ENCODE data around the gene C2. TPM values are rescaled to one million over a fixed set of nuclear protein-coding genes. Genes with fewer than 3 reads are reported as not detected.

C2 gene
- total RNA-seq, 2 donors from 2014 or later, result 0.92 TPM; not detected in 1

DNA sequence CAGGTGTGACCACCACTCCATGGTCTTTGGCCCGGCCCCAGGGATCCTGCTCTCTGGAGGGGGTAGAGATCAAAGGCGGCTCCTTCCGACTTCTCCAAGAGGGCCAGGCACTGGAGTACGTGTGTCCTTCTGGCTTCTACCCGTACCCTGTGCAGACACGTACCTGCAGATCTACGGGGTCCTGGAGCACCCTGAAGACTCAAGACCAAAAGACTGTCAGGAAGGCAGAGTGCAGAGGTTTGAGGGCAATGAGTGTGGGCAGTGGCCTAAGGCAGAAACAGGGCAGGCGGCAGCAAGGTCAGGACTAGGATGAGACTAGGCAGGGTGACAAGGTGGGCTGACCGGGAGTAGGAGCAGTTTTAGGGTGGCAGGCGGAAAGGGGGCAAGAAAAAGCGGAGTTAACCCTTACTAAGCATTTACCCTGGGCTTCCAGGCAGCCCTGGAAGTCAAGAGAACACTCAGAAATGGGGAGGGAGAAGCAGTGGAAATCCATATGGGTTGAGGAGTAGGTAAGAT is 18.9 kb downstream of the C2 start:
- peaks cover 18 to 20% of the 10 kb centered on the region in 2 donors for H3K27me3 Mint-ChIP-seq
- DNase-seq (ENCODE audit: low spot score) (no peak), ATAC-seq (peak in 1 of 2 donors; percentile 8)
- H3K36me3 Mint-ChIP-seq, result no peaks in the 10 kb centered on the region
- peaks cover 5 to 8% of the 10 kb centered on the region in 2 donors for H3K4me1 Mint-ChIP-seq (ENCODE audit: low read depth in 2 of 2)
- no peaks in the 10 kb centered on the region for H3K9me3 Mint-ChIP-seq
- no peak overlapping the region for H3K27ac Mint-ChIP-seq
- no peak overlapping the region for H3K4me3 Mint-ChIP-seq

DNA sequence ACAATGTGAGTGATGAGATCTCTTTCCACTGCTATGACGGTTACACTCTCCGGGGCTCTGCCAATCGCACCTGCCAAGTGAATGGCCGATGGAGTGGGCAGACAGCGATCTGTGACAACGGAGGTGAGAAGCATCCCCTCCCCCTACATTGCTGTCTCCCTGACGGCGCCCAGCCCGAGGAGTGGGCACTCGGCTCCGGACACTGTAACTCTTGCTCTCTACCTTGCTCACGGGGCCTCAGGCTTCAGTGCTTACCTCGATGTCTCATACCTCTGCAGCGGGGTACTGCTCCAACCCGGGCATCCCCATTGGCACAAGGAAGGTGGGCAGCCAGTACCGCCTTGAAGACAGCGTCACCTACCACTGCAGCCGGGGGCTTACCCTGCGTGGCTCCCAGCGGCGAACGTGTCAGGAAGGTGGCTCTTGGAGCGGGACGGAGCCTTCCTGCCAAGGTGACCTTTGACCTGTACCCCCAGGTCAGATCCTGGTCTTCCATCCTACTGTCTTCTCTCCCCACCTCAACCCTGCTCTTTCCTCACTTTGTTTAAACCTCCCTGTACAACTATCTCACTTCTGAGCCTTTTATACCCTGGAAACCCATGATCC is 19.7 kb downstream of the C2 start:
- Mint-ChIP-seq H3K9me3 (no peaks in the 10 kb centered on the region), H3K36me3 (no peaks in the 10 kb centered on the region), H3K27me3 (peaks cover 15 to 18% of the 10 kb centered on the region in 2 donors), H3K4me1 (ENCODE audit: low read depth in 2 of 2) (peaks cover 5 to 8% of the 10 kb centered on the region in 2 donors), H3K27ac (no peak overlapping the region), H3K4me3 (no peak overlapping the region)
- no peak for DNase-seq (ENCODE audit: low spot score)
- ATAC-seq, result no peak

DNA sequence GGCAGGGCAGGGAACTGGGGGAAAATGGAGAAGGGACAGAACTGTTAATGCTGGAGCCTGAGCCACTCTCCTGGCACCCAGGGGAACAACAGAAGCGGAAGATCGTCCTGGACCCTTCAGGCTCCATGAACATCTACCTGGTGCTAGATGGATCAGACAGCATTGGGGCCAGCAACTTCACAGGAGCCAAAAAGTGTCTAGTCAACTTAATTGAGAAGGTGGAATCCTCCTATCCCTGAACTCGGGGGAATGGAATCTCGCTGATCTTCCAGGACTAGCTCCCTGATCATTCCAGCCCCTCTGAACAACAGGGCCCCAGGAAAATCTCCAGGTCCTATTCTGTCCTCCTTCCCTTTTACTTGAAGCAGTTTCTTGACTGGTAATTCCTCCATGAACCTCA is 20.3 kb downstream of the C2 start:
- no peak overlapping the region for H3K27ac Mint-ChIP-seq
- ATAC-seq, result no peak
- peaks cover 9 to 12% of the 10 kb centered on the region in 2 donors for H3K27me3 Mint-ChIP-seq

DNA sequence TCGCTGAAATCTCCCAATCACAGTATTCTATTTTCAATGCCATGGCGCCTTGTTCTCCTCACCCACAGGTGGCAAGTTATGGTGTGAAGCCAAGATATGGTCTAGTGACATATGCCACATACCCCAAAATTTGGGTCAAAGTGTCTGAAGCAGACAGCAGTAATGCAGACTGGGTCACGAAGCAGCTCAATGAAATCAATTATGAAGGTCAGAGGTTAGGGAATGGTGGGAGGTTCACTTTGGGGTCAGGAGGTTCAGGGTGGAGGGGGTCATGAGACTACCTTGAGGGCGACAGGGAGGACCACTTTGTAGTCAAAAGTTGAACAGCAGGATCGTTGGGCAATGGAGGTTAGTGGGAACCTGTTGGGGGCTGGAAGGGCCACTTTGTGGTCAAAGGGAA is 20.8 kb downstream of the C2 start:
- no peaks in the 10 kb centered on the region for H3K9me3 Mint-ChIP-seq
- H3K36me3 Mint-ChIP-seq, result peaks cover 5% of the 10 kb centered on the region
- peaks cover 5 to 8% of the 10 kb centered on the region in 2 donors for H3K4me1 Mint-ChIP-seq (ENCODE audit: low read depth in 2 of 2)
- DNase-seq (ENCODE audit: low spot score) (no peak), ATAC-seq (no peak)
- H3K27me3 Mint-ChIP-seq, result peaks cover 8 to 12% of the 10 kb centered on the region in 2 donors
- no peak overlapping the region for H3K4me3 Mint-ChIP-seq
- H3K27ac Mint-ChIP-seq, result no peak overlapping the region

More for the DNA sequence above, 20.3 kb downstream of the C2 start:
- H3K36me3 Mint-ChIP-seq, result peaks cover under 1% of the 10 kb centered on the region
- no peaks in the 10 kb centered on the region for H3K9me3 Mint-ChIP-seq
- no peak overlapping the region for H3K4me3 Mint-ChIP-seq
- peaks cover 5 to 8% of the 10 kb centered on the region in 2 donors for H3K4me1 Mint-ChIP-seq (ENCODE audit: low read depth in 2 of 2)
- no peak for DNase-seq (ENCODE audit: low spot score)

DNA sequence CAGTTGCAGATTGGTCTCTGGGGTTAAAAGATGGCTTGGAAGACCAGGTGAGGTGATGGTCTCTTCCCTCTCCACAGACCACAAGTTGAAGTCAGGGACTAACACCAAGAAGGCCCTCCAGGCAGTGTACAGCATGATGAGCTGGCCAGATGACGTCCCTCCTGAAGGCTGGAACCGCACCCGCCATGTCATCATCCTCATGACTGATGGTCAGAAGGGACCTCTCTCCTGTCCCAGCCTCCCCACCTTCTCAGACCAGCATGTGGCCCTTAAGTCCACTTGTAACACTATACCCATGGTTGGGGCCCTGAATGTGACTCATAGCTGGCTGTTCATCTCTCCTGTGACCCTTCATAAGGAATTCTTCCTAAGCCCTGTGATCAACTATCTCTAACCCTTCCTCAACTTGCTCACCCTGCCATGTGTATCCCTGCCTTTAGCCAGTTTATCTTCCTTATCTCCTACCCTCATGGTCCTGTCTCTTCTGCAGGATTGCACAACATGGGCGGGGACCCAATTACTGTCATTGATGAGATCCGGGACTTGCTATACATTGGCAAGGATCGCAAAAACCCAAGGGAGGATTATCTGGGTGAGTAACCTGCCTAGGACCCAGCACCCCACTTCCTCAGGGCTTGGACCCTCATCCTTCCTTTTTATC is 21.4 kb downstream of the C2 start:
- Mint-ChIP-seq H3K27ac (no peak overlapping the region), H3K4me1 (ENCODE audit: low read depth in 2 of 2) (peaks cover 5 to 8% of the 10 kb centered on the region in 2 donors), H3K27me3 (peaks cover 8 to 12% of the 10 kb centered on the region in 2 donors), H3K4me3 (no peak overlapping the region), H3K9me3 (no peaks in the 10 kb centered on the region), H3K36me3 (peaks cover 10% of the 10 kb centered on the region)
- DNase-seq (ENCODE audit: low spot score) (no peak), ATAC-seq (no peak)

DNA sequence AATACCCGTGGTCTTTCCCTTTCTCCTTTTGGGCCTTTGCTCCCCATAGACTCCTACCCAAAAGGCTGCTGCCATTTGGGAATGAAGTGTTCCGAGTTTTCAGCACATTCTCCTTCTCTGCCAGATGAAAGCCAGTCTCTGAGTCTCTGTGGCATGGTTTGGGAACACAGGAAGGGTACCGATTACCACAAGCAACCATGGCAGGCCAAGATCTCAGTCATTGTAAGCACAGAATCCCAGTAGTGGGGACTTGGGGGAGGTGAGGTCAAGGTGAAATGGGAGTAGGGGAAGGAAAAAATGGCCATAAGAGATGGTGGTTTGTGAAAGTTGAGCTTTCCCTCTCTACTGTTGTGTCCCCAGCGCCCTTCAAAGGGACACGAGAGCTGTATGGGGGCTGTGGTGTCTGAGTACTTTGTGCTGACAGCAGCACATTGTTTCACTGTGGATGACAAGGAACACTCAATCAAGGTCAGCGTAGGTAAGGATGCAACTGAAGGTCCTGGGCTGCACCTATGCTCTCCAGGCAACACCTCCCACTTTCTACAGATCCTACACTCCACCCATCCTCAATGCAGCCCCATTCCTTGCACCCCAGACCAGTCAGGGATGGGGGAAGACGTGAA is 22.5 kb downstream of the C2 start:
- H3K4me1 Mint-ChIP-seq (ENCODE audit: low read depth in 2 of 2), result peaks cover 5 to 11% of the 10 kb centered on the region in 2 donors
- H3K36me3 Mint-ChIP-seq, result peaks cover 19% of the 10 kb centered on the region
- no peak overlapping the region for H3K27ac Mint-ChIP-seq
- ATAC-seq (no peak), DNase-seq (ENCODE audit: low spot score) (no peak)
- H3K4me3 Mint-ChIP-seq, result no peak overlapping the region
- no peaks in the 10 kb centered on the region for H3K9me3 Mint-ChIP-seq
- H3K27me3 Mint-ChIP-seq, result peaks cover 8 to 10% of the 10 kb centered on the region in 2 donors

DNA sequence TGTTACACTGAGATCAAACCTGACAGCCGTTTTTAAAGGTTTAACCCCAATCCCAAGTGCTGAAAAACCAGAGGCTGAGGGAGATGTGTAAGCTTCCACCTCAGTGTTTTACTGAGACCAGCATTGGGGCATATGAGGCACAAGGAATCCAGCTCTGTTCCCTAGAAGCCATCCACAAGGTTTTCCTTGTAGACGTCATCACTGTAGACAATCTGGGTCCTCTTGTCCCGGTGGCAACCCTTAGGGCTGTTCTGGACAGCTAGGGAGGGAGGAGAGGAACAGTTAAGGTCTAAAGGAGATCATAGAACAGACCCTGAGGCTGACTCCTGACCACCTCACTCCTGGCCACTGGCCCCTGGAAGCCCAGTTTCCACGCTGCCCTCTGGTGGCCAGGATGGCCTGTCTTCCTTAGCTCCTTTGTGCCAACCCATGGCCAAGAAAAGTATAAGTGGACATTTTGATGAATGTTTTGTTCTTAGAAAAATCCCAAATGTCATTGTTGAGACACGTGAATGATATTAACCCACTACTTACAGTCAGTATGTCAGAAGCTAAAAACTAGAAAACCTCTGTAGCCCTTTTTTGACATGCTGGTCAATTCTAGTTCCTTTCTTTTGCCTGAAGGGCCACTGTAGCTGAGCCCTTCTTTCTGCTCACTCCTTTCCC is 24.8 kb downstream of the C2 start:
- H3K9me3 Mint-ChIP-seq, result no peaks in the 10 kb centered on the region
- ATAC-seq, result peak in 1 of 2 donors; percentile 67
- H3K4me1 Mint-ChIP-seq (ENCODE audit: low read depth in 2 of 2), result peaks cover 3 to 10% of the 10 kb centered on the region in 2 donors
- H3K36me3 Mint-ChIP-seq, result peaks cover 19% of the 10 kb centered on the region
- H3K27ac Mint-ChIP-seq, result no peak overlapping the region
- H3K4me3 Mint-ChIP-seq, result no peak overlapping the region
- no peak for DNase-seq (ENCODE audit: low spot score)
- peaks cover 0 to 3% of the 10 kb centered on the region in 2 donors for H3K27me3 Mint-ChIP-seq

DNA sequence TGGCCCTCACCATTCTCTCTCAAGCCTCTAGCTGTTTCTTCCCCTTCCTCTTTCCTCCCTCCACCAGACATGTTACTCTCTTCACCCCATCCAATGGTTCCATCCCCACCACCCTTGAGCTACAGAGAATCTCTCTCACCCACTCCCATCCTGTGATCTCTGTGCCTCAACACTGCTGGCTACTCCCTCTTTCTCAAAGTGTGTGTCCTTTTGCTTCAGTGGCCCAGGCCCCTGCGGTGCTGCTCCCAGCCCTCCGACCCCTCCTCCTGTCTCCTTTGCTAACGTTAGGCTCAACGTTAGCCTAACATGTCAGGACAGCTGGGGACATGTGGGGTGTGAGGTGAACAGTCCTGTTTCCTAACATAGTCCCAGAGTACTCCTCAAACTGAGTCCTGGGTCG is 25.4 kb downstream of the C2 start:
- DNase-seq (ENCODE audit: low spot score), result no peak
- Mint-ChIP-seq H3K4me1 (ENCODE audit: low read depth in 2 of 2) (peaks cover 9 to 15% of the 10 kb centered on the region in 2 donors), H3K4me3 (no peak overlapping the region), H3K9me3 (no peaks in the 10 kb centered on the region), H3K36me3 (peaks cover 19% of the 10 kb centered on the region), H3K27ac (peak overlapping the region; percentile 1 to 10), H3K27me3 (no peaks in the 10 kb centered on the region)
- ATAC-seq, result no peak

DNA sequence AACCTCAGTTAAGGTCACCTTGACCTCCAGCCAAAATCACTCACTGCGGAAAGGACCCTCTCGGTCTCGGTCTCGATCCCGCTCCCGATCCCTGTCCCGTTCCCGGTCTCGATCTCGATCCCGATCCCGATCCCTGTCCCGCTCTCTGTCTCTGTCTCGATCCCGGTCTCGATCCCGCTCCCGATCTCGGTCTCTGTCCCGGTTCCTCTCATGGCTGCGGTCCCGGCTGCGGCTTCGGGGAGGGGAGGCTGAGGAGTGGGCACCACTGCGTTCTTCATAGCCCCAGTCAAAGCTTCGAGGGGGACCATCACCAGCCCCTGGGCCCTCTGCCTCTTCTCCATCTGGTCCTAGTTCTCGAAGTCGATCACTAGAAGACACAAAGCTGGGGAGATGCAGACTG is 27.0 kb downstream of the C2 start:
- H3K27ac Mint-ChIP-seq, result peak overlapping the region in 1 of 2 donors; percentile 31
- no peak for DNase-seq (ENCODE audit: low spot score)
- no peaks in the 10 kb centered on the region for H3K27me3 Mint-ChIP-seq
- H3K4me1 Mint-ChIP-seq (ENCODE audit: low read depth in 2 of 2), result peaks cover 20 to 22% of the 10 kb centered on the region in 2 donors
- no peaks in the 10 kb centered on the region for H3K9me3 Mint-ChIP-seq
- peaks cover 19% of the 10 kb centered on the region for H3K36me3 Mint-ChIP-seq
- H3K4me3 Mint-ChIP-seq, result no peak overlapping the region
- ATAC-seq, result no peak

DNA sequence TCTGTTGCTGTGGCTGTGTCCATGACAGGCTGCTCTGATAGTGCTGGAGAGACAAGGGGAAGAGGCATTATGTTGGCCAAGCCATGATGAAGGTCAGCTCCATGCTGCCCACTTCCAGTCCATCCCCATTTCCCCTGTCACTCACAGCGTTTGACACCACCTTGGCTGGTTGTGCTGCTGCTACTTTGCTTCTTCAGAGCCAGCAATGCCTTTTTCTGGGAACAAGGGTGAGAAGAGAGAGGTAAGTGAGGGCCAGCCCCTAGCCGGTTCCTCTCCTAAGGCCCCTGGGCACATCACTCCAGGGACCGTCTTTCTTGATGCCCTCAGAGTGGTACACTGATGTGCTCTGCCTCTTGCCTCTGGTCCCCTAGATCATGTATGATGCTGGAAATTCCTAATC is 29.3 kb downstream of the C2 start:
- H3K27me3 Mint-ChIP-seq, result no peaks in the 10 kb centered on the region
- peaks cover 22% of the 10 kb centered on the region for H3K36me3 Mint-ChIP-seq
- ATAC-seq (no peak), DNase-seq (ENCODE audit: low spot score) (no peak)
- H3K4me1 Mint-ChIP-seq (ENCODE audit: low read depth in 2 of 2), result peaks cover 39 to 40% of the 10 kb centered on the region in 2 donors
- peak overlapping the region; percentile 100 for H3K4me3 Mint-ChIP-seq
- H3K27ac Mint-ChIP-seq, result peak overlapping the region; percentile 91 to 93
- H3K9me3 Mint-ChIP-seq, result no peaks in the 10 kb centered on the region

DNA sequence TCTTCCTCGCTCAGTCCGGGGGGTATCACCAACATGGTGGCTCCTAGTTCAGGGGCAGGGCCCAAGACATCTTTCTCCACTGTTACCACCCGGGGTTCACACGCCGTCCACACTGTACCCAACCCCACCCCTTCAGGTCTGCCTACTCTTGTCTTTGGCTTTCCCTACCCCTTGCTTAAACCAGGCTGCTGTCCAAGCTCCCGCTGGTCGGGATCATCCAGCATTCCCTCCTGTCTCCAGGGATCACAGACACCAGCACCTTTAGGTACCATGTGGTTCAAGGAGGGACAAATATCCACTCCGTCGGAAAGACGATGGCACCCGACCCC is 30.9 kb downstream of the C2 start:
- Mint-ChIP-seq H3K27ac (peak overlapping the region; percentile 91 to 93), H3K9me3 (no peaks in the 10 kb centered on the region), H3K4me1 (ENCODE audit: low read depth in 2 of 2) (peaks cover 45 to 49% of the 10 kb centered on the region in 2 donors), H3K36me3 (peaks cover 20% of the 10 kb centered on the region), H3K27me3 (no peaks in the 10 kb centered on the region), H3K4me3 (peak overlapping the region; percentile 100)
- ATAC-seq (no peak), DNase-seq (ENCODE audit: low spot score) (no peak)

DNA sequence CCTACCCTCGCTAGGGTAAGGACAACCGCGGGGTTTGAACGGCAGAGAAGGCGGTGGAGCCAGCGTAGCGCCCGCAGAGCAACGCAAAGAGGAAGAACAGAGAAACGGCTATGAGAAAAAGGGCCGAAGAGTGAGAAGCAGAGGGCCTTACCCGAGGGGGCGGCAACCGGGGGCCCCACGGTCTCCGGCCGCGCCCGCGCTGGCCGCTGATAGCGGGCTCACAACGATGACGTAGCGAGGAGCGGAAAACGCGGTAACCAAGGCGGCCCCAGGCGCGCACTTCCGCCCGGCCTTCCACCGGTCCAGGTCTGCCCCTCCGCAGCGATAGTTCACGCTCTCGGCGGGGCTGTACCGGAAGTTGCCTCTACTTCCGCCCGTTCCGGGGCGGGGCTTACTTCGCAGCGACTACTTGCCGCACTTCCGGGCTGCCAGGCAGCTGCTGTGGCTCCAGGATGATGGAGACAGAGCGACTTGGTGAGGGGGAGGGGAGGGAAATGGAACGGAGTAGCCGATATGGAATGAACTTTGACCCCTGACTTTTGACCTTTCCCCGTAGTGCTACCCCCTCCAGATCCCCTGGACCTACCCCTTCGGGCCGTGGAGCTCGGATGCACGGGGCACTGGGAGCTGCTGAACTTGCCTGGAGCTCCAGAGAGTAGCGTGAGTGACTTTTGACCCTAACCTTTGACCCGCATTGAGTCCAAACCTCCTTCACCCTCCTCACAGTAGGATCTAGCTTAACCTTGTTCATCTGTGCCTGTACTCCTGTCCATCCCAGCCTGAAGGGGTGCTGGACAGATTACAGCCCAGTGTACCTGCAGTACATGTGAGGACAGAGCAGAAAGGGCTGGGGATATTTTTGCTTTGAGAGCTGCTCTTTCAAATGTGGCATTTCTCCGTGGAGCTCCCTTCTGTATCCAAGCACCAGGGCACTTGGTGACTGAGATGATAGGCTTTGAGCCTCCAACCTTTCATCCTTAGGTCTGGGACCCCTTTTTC is 31.5 kb downstream of the C2 start, which contains the start of the genes NELFE and SKIC2:
Gene NELFE, minus strand, starts transcription at position 231 of the 999 bp plus-strand sequence. CDS start 525 bp downstream, outside the sequence.
Gene SKIC2, plus strand, starts transcription at position 435 of the 999 bp plus-strand sequence. Its CDS starts 18 bp downstream, at position 453.
- ATAC-seq (peak; percentile 99 to 100), DNase-seq (ENCODE audit: low spot score) (peak; percentile 99)
- Mint-ChIP-seq H3K4me1 (ENCODE audit: low read depth in 2 of 2) (peaks cover 45 to 49% of the 10 kb centered on the region in 2 donors), H3K27me3 (no peaks in the 10 kb centered on the region), H3K9me3 (no peaks in the 10 kb centered on the region), H3K27ac (peak within 1 kb of the TSS; percentile 91 to 93), H3K36me3 (peaks cover 13% of the 10 kb centered on the region), H3K4me3 (peak within 1 kb of the TSS; percentile 100)

All from natural killer cell treated with Interleukin-12 subunit alpha and Interleukin-12 subunit beta and Interleukin-15 and Interleukin-18, amount 100 ng/mL, for 72 hours (primary cell).